NCI-H460 (cell line): ENCODE measurements around the gene ANKRD52. TPM values are rescaled to one million over a fixed set of nuclear protein-coding genes. Genes with fewer than 3 reads are reported as not detected.
A peak's percentile ranks its signal among the peaks of the same experiment; 100 is the strongest.
"Not testable (repeated sequence)": the region's sequence is repeated elsewhere in the genome, so short reads cannot be mapped to it uniquely, and the experiment has no call there.

ENCODE experiments used
- DNase-seq: peaks from one replicate; pipeline ENCODE4 v3.0.0-alpha.2; 2016; ENCODE audit warnings: low read depth; ENCODE audit errors: extremely low read depth
- total RNA-seq: library from RNA; depleted of rRNA; stranded (reverse); fragments of >200 nt; shearing (Covaris generic); gene quantifications from 2 replicates; pipeline ENCODE4 v1.2.3, GENCODE V29; 2014

Gene ANKRD52
- total RNA-seq, 1 experiment from 2014 or later, result 29.0 TPM

DNA sequence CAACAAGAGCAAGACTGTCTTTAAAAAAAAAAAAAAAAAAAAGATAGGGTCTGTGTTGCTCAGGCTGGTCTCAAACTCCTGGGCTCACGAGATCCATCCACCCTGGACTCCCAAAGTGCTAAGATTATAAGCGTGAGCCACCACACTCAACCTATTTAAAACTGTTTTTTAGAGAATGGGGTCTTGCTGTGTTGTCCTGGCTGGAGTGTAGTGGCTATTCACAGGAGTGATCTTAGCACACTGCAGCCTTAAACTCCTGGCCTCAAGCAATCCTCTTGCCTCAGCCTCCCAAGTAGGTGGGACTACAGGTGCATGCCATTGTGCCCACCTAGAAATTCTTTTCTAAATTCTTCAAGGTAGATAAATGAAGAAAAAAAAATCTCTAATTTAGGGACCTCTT lies 16.1 kb upstream of the ANKRD52 start:
- no peak for DNase-seq

GRCh38 chr12:56272468-56272867 lies 14.3 kb upstream of the ANKRD52 start:
- not testable (repeated sequence) for DNase-seq

DNA sequence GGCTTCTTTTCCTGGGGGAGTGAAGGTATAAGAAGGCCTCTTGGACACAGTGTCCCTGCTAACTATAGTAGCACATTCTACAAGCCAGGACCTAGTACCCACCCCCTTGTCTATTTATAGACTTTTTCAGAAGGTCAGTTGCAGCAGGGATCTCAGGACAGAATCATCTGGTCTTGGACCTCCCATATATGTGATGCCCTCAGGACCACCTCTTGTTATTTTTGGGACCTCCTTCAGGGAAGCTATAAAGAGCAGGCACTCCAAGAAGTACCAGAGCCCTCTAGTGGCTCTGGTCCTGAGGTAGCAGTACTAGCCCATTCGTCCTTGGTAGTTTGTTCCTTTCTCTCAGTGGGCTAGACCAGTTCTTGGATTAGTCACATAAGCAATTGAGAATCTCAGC lies 12.8 kb upstream of the ANKRD52 start:
- DNase-seq, result no peak

- no peak for DNase-seq
These were observed 9.4 kb upstream of the ANKRD52 start for GRCh38 chr12:56267443-56268071.

DNA sequence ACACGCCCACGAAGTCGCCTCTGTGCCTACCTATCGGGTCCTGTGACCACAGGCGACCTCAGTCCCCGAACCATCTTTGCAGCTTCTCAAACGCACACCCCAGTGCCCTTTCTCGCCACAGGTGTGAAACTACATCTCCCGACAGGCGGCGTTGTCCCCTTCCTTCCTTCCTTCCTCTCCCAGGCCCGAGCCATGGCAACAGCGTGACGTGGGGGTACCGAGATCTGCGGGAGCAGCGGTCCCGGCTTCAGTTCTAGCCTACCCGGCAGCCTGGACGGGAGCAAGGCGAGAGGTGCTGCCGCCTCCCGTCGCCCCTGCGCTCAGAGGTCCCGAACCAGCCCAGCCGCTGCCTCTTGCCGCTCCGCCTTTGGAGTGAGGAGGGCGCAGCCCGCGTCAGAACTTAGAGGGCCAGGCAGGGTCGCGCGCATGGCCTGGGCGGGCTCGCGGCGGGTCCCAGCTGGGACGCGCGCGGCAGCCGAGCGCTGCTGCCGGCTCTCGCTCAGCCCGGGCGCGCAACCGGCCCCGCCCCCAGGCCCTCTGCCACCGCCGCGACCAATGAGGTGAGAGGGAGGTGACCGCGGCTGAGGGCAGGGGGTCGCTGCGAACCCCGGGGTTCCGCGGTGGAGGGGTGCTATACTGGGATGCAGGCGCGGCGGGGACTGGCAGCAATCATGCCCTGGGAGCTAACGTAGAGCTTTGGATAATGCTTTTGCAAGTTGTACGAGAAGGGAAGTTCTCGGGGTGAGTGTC lies 8.7 kb upstream of the ANKRD52 start, which contains the start of gene COQ10A:
TSS of gene COQ10A (plus strand) at position 250 of the 750 bp plus-strand sequence. CDS start at position 427, 177 bp downstream.
- peak; percentile 87 for DNase-seq

DNA sequence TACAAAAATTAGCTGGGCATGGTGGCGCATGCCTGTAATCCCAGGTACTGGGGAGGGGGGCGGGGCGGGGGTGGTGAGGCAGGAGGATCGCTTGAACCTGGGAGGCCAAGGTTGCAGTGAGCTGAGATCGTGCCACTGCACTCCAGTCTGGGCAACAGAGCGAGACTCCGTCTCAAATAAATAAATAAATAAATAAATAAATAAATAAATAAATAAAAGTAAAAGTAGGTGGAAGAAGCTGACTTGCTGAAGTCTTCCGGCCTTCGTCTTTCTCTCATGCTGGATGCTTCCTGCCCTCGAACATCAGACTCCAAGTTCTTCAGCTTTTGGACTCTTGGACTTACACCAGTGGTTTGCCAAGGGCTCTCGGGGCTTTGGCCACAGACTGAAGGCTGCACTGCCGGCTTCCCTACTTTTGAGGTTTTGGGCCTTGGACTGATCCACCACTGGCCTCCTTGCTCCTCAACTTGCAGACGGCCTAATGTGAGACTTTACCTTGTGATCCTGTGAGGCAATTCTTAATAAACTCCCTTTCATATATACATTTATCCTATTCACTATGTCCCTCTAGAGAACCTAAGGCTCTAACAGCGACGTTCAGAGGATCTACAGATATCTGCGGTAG lies 8.0 kb upstream of the ANKRD52 start:
- DNase-seq, result not testable (repeated sequence)

DNA sequence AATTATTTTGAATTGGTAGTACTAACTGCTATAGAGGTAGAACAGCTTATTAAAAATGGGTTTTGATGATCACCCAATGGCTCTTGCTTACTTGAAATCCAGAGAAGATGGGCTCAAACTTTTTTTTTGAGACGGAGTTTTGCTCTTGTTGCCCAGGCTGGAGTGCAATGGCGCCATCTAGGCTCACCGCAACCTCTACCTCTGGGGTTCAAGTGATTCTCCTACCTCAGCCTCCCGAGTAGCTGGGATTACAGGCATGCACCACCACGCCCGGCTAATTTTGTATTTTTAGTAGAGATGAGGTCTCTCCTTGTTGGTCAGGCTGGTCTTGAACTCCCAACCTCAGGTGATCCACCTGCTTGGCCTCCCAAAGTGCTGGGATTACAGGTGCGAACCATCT lies 4.8 kb upstream of the ANKRD52 start:
- DNase-seq, result not testable (repeated sequence)

DNA sequence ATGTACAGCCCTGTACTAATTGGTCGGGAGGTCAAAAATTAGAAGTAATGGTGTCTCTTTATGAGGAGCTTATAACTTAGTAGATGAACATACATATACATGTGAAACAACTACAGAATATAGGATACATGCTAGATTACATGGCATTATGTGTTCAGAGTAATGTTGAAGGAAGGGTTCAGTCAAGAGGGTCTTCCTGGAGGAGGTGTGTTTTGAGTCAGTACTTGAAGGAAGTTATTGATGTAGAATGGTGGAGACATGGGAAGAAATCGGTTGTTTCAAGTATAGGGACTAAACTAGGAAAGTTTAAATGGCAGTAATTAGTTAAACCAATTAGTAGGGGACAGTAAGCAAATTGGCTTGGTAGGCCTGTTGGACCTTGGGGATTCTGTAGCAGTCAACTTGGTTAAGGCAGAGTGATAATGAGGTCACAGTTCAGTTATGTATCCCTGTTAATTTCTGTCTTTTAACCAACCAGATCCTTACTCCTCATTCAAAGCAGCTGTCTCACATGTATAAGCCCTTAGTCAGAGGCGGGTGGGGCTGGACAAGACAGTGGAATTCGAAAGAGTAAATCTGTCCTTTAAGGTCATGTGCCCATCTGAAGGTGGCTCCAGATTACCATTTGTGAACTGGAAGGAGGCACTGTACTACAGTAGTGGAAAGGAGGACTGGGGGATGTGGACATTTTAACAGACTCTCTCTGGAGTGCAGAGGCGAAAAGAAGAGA lies 3.5 kb upstream of the ANKRD52 start:
- peak; percentile 83 for DNase-seq

DNA sequence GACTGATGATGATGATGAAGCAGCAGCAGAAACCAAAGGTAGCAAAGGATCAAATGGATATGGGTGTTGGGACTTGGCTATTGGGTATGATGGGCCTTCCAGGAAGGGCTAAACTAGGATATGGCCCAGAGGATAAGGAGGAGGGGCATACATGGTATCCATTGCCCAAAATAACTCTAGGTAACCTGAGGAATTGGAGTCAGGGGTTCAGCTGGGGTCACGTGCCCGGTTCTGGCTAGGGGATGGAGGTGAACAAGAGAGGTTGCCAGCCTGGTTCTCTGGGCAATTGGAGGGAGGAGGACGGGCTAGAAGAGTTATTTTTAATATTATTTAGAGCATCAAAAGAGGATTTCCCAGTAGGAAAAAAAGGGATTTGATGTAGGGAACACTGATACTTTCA lies 2.7 kb upstream of the ANKRD52 start:
- no peak for DNase-seq

GRCh38 chr12:56260380-56260779 lies 2.2 kb upstream of the ANKRD52 start:
- no peak for DNase-seq

DNA sequence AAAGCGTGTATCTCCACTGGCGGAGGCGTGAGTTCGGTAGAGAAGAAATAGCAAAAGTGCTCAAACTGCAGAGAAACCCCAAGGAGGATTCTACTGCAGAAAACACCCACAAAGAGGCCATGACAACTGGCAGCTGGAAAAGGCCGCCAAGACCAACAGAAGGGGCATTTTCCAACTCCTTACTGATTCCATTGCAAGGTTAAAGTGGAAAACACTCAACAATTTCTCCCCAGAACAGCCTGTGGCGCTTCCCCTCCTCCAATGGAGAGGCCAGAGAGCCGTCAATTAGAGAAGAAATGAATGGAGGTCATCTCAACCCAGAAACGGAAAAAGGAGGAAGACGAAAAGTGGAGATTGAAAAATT lies 618 bp upstream of the ANKRD52 start:
- DNase-seq, result no peak

DNA sequence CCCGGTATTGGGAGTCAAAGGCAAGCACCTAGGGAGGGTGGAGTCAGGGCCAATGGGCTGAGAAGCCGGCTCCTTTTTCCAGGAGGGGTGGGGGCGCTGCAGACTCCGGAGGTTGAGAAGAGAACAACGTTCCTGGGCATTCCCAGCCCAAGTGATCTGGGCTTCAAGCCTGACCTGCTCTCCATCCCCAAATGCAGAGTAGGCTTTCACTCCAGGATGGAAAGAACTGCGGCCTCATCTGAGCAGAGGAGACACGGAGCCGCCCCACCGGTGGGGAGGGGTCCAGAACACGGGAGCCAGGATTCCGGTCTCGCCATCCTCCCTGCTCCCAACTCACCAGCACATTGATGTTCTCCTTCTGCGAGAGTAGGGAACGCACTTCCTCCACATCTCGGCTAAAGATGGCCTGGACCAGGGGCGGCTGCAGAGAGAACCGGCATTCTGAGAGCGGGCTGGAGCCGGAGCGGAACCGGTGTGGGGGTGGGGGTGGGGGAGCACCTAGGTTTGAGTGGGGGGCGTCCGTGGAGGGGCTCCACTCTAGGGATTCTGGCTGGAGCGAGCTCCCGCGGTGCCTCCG lies 605 bp downstream of the ANKRD52 start:
- DNase-seq, result no peak

DNA sequence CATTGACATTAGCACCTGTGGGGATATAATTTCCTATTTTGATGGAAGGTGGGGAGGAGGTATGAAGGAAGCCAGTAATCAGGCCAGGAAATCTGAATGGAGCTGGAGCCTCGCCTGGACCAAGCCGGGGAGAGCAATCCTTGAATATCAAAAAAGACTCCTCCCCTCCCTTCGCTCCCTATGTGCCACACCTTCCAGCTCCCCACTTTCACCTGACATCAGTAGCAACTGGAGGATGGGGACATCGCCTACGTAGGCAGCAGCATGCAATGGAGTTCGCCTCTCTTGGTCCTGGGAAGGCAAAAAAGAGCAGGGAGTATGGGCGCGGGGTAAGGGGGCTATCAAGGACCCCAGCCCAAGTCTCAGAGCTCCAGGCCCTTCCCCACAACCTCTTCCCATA lies 1.1 kb downstream of the ANKRD52 start:
- DNase-seq, result no peak

DNA sequence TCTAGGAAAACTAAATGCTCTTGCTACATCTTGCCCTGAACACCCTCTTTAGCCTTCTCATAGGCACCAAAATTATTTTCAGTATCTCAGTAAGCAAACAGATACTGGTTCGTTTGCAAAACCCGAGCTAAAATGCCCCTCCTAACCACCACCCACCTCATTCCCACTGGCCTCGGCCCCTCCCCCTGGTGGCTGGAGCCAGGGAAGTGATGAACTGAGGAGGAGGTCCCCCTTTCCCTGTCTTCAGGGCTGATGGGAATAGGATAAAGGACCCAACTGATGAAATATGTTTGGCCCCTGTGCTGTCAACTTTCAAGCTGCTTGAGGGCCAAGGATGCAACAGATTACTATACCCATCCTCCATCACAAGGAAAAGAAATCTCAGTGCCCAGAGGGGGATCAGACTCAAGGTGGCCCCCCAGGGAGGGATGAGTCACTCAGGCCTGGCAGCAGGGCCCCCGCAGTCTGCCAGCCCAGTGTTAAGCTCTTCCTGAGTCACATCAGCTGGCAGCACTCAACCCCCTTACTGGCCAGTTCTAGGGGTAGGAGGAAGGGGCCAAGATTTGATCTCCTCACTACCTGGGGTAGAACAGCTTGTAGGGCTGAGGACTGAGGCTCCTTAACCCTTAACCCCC lies 1.7 kb downstream of the ANKRD52 start:
- no peak for DNase-seq

- no peak for DNase-seq
These were observed 2.5 kb downstream of the ANKRD52 start for GRCh38 chr12:56255671-56256070.

DNA sequence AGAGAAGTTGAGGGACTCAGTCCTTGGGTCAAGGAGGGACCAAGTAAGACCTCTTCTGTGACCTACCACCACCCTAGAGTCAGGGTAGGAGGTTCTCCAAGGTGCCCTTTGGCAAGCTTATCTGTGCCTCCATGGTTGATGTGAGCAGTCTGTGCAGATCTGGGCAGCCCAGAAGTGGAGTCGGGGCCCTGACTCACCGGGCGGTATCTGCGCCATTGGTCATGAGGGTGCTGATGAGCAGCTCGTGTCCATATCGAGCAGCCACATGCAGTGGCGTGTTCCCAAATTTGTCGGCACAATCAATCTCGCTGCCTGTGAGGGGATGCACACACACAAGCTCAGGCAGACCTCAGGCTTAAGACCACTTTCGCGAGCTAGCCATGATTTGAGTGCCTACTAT lies 5.1 kb downstream of the ANKRD52 start:
- no peak for DNase-seq

DNA sequence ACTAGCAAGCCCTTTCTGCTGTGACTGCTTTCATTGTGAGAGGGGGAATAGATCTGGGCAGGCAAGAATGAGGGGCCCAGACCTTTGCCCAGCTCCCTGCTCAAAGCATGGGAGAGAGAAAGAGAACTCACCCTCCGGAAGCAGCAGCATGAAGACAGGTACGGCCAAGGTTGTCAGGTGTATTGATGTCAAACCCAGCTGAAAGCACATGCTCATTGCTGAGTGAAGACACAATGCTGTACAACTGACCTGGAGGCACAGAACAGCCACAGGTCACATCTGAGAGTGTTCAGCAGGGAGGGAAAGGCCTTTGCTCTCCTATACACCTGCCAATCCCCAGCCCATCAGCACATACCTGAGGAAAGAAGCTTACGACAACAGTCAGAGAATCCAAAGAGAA lies 5.5 kb downstream of the ANKRD52 start:
- DNase-seq, result no peak

DNA sequence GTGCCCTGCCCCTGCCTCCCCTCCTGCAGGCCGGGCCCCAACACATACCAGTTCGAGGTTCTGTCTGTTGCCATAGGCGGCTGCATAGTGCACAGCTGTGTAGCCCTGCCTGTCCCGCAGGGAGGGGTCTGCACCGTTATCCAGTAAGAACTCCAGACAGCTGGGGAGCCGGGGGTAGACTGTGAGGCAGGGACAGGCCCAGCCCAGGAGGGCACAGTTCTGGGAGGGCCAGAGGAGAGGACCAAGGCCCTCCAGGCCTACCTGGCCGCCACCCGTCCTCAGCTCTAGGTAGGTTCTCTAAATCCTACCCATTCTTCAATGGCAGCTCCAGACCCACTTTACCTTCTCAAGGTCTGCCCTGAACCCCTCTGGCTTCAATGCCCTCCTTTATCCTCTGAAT lies 9.5 kb downstream of the ANKRD52 start:
- no peak for DNase-seq

DNA sequence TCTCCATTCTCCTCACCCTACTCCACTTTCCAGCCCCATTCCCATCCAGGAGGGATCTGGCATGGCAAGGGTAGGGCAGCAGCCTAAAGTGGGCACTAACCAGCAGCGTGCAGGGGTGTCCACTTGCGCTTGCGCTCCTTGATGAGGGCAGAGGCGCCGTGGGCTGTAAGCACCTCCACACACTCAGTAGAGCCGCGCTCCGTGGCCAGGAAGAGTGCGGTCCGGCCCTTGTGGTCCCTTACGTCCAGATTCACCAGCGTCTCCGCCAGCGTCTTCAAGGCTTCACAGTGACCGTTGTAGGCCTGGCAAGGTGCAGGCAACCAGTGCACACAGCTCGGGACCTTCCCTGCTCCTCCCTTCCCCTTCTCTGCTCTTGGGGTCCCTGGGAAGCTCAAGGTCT lies 10.3 kb downstream of the ANKRD52 start:
- DNase-seq, result no peak

DNA sequence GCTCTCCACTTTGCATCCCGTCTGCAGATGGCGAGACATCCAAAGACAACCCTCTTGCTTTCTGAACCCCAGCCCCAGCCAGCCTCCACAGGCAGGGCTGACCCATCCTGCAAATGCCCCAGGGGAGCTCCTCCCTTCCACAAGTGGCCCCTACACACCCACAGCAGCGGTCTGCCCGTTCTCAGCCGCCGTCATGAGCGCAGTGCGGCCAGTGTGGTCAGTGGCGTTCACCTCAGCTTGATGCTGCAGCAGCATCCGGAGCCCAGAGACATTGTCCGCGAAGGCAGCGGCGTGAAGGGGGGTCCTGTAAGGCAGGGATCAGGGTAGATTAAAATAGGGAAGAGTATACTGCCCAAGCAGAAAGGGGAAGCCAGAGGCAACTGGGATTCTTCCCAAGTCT lies 13.7 kb downstream of the ANKRD52 start:
- DNase-seq, result no peak
